GM21576 (cell line): ENCODE measurements around the gene FPGS.

Experiments
- ATAC-seq: cut with Tn5 transposase; IDR thresholded peaks from one replicate; pipeline ENCODE4 v1.9.1; 2021; ENCODE audit warnings: mild to moderate bottlenecking, moderate library complexity; ENCODE audit not compliant: unreplicated experiment

Gene FPGS

DNA sequence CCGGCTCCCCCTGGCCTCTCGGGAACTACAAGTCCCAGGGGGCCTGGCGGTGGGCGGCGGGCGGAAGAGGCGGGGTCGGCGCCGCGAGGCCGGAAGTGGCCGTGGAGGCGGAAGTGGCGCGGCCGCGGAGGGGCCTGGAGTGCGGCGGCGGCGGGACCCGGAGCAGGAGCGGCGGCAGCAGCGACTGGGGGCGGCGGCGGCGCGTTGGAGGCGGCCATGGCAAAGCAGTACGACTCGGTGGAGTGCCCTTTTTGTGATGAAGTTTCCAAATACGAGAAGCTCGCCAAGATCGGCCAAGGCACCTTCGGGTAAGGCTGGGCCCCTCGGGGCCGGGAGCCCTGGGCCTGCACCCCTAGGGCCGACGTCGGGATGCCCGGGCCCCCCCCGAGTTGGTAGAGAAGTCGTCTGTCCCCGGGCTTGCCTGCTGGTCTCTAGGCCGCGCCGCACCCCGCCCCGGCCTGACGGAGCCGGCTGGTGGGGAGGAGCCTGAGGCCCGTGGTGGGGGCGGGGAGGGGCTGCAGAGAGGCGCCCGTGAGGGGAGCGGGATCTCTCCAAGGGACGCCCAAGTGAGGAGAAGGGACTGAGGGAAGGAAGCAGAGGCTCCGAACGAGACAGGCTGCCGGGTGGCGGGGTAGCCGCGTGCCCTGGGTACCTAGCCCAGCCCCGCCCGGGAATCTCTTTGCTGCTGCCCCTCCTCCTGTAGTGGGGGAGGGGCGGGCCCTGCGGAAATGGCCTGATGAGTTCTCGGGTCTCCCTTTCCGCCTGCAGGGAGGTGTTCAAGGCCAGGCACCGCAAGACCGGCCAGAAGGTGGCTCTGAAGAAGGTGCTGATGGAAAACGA lies 16.5 kb upstream of the FPGS start, which contains the start of gene CDK9:
CDK9 (plus strand) TSS at position 102 of the 840 bp plus-strand sequence; CDS start at position 217, 115 bp downstream.
- peak; percentile 44 for ATAC-seq

DNA sequence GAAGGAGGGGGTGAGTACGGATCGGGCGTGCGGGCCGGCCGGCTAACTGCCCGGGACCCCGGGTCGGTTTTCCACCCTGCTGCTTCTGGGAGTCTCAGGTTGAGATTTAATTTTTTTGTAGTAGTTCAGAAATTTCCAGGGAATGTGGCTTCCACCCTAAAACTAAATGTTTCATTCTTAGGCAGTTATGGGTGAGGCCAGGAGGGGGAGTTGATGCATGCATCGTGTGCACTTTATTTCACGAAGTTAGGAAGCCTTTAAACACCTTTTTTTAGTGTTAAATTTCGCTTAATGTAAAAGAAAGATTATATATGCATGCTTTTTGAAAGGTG lies 15.9 kb upstream of the FPGS start:
- no peak for ATAC-seq

DNA sequence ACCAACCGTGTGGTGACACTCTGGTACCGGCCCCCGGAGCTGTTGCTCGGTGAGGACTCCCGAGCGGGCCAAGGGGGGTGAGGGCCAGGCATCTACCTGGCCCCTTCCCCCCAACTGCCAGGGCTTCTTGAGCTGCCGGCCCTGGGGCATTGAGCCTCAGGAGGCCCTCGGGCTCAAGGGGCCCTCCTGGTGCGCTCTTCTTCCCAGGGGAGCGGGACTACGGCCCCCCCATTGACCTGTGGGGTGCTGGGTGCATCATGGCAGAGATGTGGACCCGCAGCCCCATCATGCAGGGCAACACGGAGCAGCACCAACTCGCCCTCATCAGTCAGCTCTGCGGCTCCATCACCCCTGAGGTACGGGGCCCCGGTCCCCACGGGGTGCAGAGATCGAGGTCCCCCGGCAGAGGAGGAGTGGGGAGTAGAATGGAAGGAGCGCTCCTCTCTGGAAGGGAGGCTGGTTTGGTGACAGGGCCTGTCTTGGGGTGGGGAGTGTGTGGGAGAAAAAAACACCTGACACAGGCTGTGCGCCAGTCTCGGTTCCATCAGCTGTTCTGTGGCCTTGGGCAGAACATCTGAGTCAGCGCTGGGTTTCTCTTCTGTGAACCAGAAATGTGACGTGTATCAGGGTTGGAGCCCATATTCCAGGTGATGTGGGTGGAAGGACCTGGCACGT lies 14.2 kb upstream of the FPGS start:
- ATAC-seq = no peak

DNA sequence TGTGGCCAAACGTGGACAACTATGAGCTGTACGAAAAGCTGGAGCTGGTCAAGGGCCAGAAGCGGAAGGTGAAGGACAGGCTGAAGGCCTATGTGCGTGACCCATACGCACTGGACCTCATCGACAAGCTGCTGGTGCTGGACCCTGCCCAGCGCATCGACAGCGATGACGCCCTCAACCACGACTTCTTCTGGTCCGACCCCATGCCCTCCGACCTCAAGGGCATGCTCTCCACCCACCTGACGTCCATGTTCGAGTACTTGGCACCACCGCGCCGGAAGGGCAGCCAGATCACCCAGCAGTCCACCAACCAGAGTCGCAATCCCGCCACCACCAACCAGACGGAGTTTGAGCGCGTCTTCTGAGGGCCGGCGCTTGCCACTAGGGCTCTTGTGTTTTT lies 13.5 kb upstream of the FPGS start:
- no peak for ATAC-seq

DNA sequence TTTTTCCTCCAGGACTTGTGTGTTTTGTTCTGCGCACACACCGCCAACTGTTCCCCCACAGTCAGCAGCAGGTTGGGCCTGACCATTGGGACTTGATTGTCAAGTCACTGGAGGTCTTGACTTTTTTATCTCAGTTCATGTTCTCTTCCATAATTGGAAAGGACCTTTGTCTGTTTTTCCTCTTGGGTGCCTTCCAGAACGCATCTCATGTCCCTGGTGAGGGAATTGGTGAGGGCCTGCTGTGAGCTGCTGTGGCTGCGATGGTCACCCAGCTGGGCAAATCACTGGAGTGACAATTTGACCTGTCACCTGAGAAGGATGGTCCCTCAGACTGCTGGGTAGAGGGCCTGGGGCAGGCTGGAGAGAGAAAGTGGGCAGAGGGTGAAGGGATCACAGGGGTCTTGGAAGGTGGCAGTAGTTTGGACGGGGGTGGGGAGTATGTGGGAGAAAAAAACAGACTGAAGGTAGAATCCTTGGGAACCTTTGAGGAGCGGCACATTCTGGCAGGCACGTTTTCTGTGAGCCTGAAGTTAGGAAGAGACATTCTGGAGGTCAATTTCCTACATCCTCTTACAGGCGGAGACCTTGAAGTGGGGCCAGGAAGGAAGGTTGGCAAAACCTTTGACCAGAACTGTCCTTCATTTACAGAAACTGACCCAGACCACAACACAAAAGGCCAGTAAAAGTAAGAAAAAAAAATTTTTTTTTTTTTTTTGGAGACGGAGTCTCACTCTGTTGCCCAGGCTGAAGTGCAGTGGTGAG lies 12.4 kb upstream of the FPGS start:
- no peak for ATAC-seq

DNA sequence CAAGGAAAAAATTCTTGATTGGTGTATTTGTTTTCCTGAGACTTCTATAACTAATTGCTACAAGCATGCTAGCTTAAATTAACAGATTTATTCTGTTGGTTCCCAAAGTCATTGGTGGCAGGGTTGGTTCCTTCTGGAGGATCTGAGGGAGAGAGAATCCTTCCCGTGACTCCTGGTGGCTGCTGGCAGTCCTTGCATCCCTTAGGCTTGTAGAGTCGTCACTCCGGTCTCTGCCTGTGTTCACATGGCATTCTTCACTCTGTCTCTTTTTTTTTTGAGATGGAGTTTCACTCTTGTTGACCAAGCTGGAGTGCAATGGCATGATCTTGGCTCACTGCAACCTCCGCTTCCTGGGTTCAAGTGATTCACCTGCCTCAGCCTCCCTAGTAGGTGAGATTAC lies 11.6 kb upstream of the FPGS start:
- no peak for ATAC-seq

DNA sequence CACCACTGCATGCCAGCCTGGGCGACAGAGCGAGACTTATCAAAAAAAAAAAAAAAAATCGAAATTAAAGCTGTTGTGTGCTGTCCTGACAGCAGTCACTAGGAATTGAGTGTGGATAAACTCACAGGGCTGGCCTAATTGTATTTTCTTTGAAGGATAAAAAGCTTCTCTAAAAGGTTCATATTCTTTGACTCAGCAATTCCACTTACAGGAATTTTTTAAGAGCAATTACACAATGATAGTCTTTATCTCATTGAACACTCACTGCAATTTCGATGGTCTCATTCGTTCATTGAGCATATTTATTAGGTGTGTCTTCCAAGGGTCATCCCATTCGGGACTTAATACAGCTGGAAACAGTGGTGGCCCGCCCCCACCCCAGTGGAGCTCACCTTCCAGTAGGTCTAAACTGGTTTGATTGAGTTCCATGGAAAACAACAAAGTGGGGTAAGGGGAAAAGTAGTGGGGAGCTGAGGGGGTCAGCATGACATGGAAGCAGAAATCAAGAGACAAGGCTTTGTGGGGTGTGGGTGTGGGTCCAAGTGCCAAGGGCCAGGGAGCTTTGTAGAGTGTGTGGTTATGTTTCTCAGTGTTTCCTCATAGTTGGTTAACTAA lies 10.2 kb upstream of the FPGS start:
- ATAC-seq = no peak

DNA sequence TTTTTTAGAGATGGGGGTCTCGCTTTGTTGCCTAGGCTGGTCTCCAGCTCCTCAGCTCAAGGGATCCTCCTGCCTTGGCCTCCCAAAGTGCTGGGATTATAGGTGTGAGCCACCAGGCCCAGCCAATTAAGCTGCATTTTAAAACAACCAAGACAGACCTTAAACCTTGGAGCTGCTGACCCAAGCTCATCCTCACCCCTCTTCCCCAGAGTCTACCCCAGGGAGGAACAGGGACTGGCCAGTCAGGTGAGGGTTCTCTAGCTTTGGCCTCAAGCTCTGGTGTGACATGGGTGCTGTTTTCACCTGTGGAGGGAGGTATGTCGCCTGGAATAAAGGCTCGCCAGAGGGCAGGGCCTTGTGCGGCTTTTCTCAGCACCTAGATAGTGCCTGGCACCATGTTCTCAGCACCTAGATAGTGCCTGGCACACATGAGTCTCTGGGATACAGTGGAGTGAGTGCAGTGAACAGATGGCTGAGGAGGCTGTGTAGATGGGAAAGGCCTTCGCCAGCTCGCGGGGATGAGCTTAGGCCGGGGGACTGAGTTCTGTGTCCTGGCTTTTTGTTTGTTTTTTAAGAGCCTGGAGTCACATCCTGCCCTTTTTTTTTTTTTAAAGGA lies 9.5 kb upstream of the FPGS start:
- no peak for ATAC-seq

DNA sequence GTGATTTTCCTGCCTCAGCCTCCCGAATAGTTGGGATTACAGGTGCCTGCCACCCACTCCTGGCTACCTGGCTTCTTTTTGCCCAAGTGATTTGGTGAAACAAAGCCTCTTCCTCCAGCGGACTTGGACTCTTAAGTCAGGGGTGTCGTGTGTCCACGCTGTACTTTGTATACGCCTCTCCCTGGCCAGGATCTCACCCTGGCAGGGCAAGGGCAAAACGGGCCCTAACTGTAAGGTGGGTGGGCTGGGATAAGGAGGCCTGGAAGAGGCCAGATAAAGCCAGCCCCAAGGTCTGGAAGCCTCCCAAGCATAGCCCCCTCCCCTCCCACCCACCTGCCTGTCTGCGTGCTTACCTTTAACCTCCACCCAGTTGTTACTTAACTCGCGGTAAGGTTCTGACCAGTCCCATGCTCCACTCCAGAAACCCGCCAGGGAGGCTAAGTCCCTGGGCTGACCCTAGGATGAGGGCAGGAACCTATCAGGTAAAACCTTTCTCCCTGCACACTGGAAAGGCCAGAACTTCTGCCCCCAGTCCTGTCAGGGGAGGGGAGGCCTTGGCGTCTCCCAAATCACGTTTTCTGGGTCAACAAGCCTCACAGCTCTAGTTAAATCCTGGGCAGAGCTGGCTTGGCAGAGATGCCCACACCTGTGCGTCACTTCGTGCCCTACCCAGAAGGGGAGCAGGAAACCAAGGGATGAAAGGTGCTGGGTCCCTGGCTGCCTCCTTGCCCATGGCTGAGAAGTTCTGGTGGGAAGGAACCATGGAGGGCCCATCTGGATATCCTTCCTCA lies 8.5 kb upstream of the FPGS start:
- no peak for ATAC-seq

DNA sequence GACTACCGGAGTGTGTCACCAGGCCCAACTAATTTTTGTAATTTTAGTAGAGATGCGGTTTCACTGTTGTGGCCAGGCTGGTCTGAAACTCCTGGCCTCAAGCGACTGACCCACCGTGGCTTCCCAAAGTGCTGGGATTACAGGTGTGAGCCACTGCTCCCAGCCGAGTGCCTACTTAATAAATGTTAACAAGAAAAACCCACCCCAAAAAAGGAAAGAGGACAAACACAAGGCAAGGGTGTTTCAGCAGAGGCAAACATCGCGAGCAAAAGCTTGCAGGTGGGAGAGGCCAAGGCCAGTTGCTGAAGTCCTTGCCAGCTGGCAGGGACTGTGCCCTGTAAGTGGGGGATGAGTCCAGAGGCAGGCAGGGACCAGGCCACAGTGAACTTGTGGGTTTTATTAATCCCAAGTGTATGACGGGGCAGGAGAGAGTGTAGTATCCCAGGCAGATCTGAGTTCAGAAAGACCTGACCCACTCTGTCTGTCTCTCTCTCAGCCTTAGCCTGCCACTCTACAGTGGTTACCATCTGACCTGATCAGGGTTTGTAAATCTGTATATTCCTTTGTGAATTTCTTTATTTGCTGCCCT lies 6.4 kb upstream of the FPGS start:
- ATAC-seq = no peak

DNA sequence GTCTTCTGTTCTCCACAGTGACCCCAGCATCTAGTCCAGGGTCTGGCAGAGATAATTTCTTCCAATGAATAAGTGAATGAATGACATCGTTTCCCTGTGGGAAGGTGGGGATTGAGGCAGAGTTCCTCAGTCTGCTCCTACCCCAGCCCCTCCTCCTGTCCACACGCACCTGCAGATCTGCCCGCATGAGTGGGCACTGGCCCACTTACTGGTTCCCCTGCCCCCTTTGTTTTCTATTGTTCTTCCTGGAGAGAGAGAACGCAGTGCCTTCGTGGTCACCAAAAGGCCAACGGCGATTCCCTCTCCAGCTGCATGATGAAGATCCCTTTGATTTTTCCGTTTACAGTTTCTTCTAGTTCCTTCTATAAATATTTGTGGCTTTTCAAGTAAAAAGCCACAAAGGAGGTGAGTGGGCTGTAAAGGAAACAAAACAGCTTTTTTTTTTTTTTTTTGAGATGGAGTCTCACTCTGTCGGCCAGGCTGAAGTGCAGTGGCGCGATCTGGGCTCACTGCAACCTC lies 5.8 kb upstream of the FPGS start:
- no peak for ATAC-seq

DNA sequence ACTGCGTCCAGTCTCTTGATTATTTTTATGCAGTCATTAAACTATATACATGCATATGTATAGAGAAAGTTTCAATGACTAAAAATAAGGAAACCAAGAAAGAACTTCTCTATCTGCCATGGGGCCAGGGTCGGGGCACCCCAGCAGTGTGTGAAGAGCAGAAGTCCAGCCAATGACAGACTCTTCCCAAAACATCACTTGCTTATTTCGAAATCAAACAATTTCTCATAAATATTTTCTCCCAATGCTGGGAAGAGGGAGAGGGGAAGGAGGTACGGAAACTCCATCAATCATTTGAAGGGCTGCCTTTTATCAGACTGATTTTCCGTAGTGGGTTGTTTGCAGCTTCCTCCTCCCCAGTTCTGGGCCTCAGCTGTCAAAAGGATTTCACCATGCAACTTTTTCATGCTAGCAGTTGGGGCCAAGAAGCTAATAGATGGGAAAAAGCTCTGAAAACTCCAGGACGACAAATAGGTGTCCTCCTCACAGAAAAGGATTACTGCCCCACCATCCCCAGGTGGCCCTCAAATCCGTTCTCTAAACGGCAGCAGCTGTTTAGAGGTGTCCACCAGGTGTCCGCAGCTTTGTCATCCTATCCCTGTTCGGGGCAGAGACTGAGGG lies 617 bp upstream of the FPGS start:
- ATAC-seq = no peak

DNA sequence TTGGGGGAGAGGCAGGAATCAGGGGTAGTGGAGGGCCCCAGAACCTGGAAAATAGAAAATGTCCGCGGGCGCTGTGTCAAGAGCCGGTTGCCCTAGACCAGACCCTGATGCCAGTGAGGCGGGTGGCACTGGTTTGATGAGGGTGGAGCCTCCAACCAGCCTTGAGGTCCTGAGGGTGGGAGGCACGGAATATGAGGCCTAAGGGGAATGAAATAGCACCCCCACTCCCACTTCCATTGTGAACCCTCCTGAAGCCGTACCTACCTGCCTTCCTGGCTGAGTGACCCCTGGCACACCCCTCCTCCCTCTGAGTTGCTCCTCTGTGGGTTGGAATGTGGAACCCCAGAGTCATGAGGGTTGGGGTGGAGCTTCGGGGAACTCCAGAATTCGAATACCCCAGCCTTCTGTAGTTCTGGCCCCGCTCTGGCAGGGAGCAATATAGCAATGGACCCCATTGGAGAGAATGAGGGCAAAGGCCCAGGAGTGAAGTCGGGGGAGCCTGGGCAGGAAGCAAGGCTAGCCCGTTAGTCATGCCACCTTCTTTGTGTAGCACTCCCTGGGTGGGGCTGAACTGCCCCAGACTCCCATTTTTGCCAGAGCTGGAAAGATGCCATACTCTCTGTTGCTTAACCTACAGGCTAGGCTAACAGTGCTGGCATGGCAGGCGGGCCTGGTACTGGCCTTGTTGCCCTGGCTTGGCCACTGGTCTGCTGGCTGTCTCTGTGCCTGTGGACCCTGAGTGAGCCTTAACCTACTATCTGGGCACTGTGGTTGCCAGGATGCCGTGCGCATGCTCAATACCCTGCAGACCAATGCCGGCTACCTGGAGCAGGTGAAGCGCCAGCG lies 1.0 kb downstream of the FPGS start:
- no peak for ATAC-seq

DNA sequence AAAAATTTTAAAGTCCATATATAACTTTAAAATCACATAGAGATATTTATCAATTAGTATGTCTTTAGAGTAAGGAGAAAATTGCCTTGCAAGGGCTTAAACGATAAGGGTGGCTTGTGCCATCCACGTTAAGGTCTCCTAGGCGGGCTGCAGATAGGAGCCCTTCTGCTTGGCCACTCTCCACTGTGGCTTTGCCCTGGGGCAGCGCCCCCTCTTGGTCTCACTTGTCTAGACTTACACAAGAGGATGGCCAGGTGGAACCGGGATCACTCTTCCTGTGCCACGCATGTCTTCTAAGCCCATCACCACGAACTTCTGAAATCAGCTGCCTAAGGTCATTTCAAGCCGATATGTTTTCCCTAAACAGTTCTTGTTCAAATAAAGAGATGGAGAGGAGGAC lies 2.9 kb downstream of the FPGS start:
- ATAC-seq = no peak

DNA sequence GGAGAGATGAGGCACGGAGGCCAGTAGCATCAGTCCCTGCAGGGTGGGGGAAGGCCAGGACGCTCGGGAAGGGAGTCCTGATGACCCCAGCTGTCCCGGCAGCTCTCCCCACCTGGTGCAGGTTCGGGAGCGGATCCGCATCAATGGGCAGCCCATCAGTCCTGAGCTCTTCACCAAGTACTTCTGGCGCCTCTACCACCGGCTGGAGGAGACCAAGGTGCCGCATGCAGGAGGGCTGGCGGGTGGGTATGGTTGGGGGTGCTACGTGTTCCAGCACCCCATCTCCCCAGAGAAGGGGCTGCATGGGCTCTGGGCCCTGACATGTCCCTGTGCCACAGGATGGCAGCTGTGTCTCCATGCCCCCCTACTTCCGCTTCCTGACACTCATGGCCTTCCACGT lies 4.2 kb downstream of the FPGS start:
- no peak for ATAC-seq

DNA sequence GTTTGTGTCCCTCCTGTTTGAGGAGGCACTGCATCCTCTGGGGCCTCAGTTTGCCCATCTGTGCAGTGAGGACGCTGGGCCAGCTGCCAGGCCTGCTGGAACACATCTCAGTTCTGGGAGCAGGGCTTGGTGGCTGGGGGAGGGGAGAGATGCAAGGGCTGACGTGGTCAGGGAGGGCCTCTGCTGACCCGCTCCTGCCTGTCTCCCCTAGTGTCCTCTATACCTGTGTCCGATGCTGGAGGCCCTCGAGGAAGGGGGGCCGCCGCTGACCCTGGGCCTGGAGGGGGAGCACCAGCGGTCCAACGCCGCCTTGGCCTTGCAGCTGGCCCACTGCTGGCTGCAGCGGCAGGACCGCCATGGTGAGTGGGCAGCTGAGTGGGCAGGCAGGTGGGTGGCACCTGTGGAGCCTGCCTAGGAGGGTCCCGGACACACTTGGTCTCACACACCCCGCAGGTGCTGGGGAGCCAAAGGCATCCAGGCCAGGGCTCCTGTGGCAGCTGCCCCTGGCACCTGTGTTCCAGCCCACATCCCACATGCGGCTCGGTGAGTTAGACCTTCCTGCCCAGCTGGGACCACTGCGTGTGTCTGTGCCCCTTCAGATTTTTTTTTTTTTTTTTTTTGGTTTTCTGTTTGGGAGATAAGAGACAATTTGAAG lies 5.8 kb downstream of the FPGS start:
- no peak for ATAC-seq

DNA sequence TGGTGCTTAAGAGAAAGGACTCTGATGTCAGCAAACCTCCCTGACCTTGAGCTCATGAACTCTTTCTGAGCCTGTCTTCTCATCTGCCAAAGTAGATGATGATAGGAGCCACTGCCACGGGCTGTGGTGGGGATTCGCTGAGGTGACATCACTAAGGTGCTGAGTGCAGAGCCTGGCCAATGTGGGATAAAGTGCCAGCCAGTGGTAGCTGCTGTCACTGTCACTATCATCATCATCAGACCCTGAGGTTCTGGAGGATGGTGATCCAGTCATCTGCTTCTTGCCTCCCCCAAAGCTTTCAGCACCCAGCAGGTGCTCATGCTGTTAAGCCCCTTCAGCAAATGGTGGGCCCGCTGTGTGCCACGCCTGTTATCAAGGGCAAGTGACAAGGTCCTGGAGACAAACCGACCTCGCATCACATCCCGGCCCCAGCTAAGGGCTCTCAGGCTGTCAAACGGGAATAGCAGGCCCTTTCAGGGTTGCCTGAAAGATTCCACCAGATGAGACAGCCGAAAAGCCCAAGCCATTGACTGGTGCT lies 6.4 kb downstream of the FPGS start:
- no peak for ATAC-seq
